Liver (tissue), 9 donors: ENCODE measurements around the gene ASAP2. TPM values are rescaled to one million over a fixed set of nuclear protein-coding genes. Genes with fewer than 3 reads are reported as not detected.

ENCODE experiments used
- DNase-seq: peaks from one replicate; pipeline ENCODE4 v3.0.0-alpha.2; 2017; ENCODE audit warnings: low spot score
- H3K27ac ChIP-seq, 2 donors: one replicate each; pipeline ENCODE4 v1.7.0; 2013; ENCODE audit warnings: inconsistent platforms in 2 of 2, low read length in 2 of 2, control low read depth in 1 of 2, low read depth in 1 of 2, mild to moderate bottlenecking in 1 of 2
- H3K27me3 ChIP-seq, 4 donors: one replicate each; pipeline versions ENCODE4 v1.6.1 to v1.7.0; 2013; ENCODE audit warnings: low read length in 3 of 4, inconsistent platforms in 1 of 4, mild to moderate bottlenecking in 1 of 4, moderate library complexity in 1 of 4; ENCODE audit not compliant: control insufficient read depth in 4 of 4, insufficient read depth in 4 of 4
- H3K36me3 ChIP-seq, 4 donors: one replicate each; pipeline versions ENCODE4 v1.6.1 to v1.7.0; 2013; ENCODE audit warnings: low read length in 3 of 4, mild to moderate bottlenecking in 3 of 4, low read depth in 1 of 4, moderate library complexity in 1 of 4; ENCODE audit not compliant: control insufficient read depth in 4 of 4, insufficient read depth in 3 of 4
- H3K4me1 ChIP-seq, 4 donors: one replicate each; pipeline versions ENCODE4 v1.6.1 to v1.7.0; 2013; ENCODE audit warnings: low read length in 3 of 4, mild to moderate bottlenecking in 3 of 4, moderate library complexity in 1 of 4; ENCODE audit not compliant: control insufficient read depth in 4 of 4, insufficient read depth in 4 of 4
- H3K4me3 ChIP-seq, 3 donors: one replicate each; pipeline versions ENCODE4 v1.6.1 to v1.7.0; 2013; ENCODE audit warnings: low read length in 3 of 3, control low read depth in 1 of 3, low read depth in 1 of 3, mild to moderate bottlenecking in 1 of 3
- H3K9ac ChIP-seq, 2 donors: one replicate each; pipeline ENCODE4 v1.7.0; 2013; ENCODE audit warnings: low read length in 2 of 2, mild to moderate bottlenecking in 2 of 2, moderate library complexity in 2 of 2, control low read depth in 1 of 2, low read depth in 1 of 2
- H3K9me3 ChIP-seq, 4 donors: one replicate each; pipeline versions ENCODE4 v1.6.1 to v1.7.0; 2013; ENCODE audit warnings: low read length in 3 of 4; ENCODE audit not compliant: control insufficient read depth in 4 of 4
- ATF3 ChIP-seq: IDR thresholded peaks from 2 replicates; pipeline ENCODE4 v1.6.1; 2016; ENCODE audit warnings: antibody characterized with exemption
- CTCF ChIP-seq: fragments of 150-350 bp; IDR thresholded peaks from 2 replicates; pipeline ENCODE4 v1.5.1; 2017; ENCODE audit warnings: improper control_type of control experiment, low read depth, low read length; ENCODE audit not compliant: missing input control
- EGR1 ChIP-seq, 2 donors: IDR thresholded peaks; 2 replicates each; pipeline ENCODE4 v1.6.1; 2016 to 2018; ENCODE audit warnings: antibody characterized with exemption in 2 of 2, low read depth in 2 of 2
- FOXA1 ChIP-seq: IDR thresholded peaks from 2 replicates; pipeline ENCODE4 v1.6.1; 2016; ENCODE audit warnings: antibody characterized with exemption
- FOXA2 ChIP-seq: IDR thresholded peaks from 2 replicates; pipeline ENCODE4 v1.6.1; 2016; ENCODE audit warnings: antibody characterized with exemption
- GABPA ChIP-seq, 2 donors: IDR thresholded peaks in 1 of 2; conservative IDR thresholded peaks in 1 of 2; 2 replicates each; pipeline ENCODE4 v1.6.1; 2016; ENCODE audit warnings: antibody characterized with exemption in 2 of 2, mild to moderate bottlenecking in 1 of 2, moderate library complexity in 1 of 2
- HNF4A ChIP-seq, 2 donors: conservative IDR thresholded peaks; 2 replicates each; pipeline ENCODE4 v1.6.1; 2016; ENCODE audit warnings: antibody characterized with exemption in 2 of 2, mild to moderate bottlenecking in 2 of 2
- HNF4G ChIP-seq: IDR thresholded peaks from 2 replicates; pipeline ENCODE4 v1.6.1; 2016; ENCODE audit warnings: antibody characterized with exemption
- JUND ChIP-seq, 2 donors: IDR thresholded peaks; 2 replicates each; pipeline ENCODE4 v1.6.1; 2016; ENCODE audit warnings: antibody characterized with exemption in 2 of 2
- MAX ChIP-seq: IDR thresholded peaks from 2 replicates; pipeline ENCODE4 v1.6.1; 2016; ENCODE audit warnings: antibody characterized with exemption
- NR2F2 ChIP-seq: IDR thresholded peaks from 2 replicates; pipeline ENCODE4 v1.6.1; 2016; ENCODE audit warnings: antibody characterized with exemption
- RAD21 ChIP-seq, 2 donors: IDR thresholded peaks; 2 replicates each; pipeline ENCODE4 v1.6.1; 2016; ENCODE audit warnings: antibody characterized with exemption in 2 of 2, mild to moderate bottlenecking in 2 of 2
- RXRA ChIP-seq, 2 donors: IDR thresholded peaks; 2 replicates each; pipeline ENCODE4 v1.6.1; 2017 to 2018; ENCODE audit warnings: antibody characterized with exemption in 2 of 2, mild to moderate bottlenecking in 1 of 2
- SP1 ChIP-seq: IDR thresholded peaks from 2 replicates; pipeline ENCODE4 v1.6.1; 2018; ENCODE audit warnings: antibody characterized with exemption, mild to moderate bottlenecking
- TAF1 ChIP-seq: conservative IDR thresholded peaks from 2 replicates; pipeline ENCODE4 v1.6.1; 2016; ENCODE audit warnings: antibody characterized with exemption, mild to moderate bottlenecking
- YY1 ChIP-seq: IDR thresholded peaks from 2 replicates; pipeline ENCODE4 v1.6.1; 2016; ENCODE audit warnings: antibody characterized with exemption, mild to moderate bottlenecking
- WGBS: extraction: QIAGEN DNeasy Blood & Tissue Kit; methylation state at CpG from one replicate; pipeline ENCODE4 v1.1.7; 2013; 5-methylcytosine and 5-hydroxymethylcytosine counted together
- polyA plus RNA-seq, 2 donors: library from polyadenylated mRNA; stranded (reverse) in 1 of 2; unstranded in 1 of 2; fragments of 200-250 nt in 1 of 2; fragments of >200 nt in 1 of 2; fragmentation: Nextera tagmentation in 1 of 2; extraction: Ambion mirVana in 1 of 2; gene quantifications; one replicate each; pipeline versions ENCODE4 v1.2.1 to v1.2.3, GENCODE V29; 2013 to 2015
- total RNA-seq, 2 donors: library from RNA; depleted of rRNA; stranded (reverse); fragments of >200 nt; gene quantifications; one replicate each; pipeline ENCODE4 v1.2.3, GENCODE V29; 2014
- TF ChIP-seq, protein P1 (sequence below): IDR thresholded peaks from 2 replicates; pipeline ENCODE4 v1.6.1; 2016; ENCODE audit warnings: antibody characterized with exemption, mild to moderate bottlenecking
- TF ChIP-seq, protein P2 (sequence below): IDR thresholded peaks from 2 replicates; pipeline ENCODE4 v1.6.1; 2016; ENCODE audit warnings: antibody characterized with exemption
- donor health status: healthy.
- donor health status: healthy.
- donor health status: healthy.
- donor health status: healthy.
- donor health status: healthy.

The ASAP2 gene
- total and polyA plus RNA-seq, 4 donors = 0.36 to 5.9 (median 2.6) TPM

- WGBS = 92% methylated on average over 3 of the region's 3 CpGs
- peaks cover 0 to 7% (median 5%) of the 10 kb centered on the region in 4 donors for H3K36me3 ChIP-seq
- DNase-seq = no peak
- H3K9me3 ChIP-seq = no peaks in the 10 kb centered on the region
- no peaks in the 10 kb centered on the region for H3K27me3 ChIP-seq
- H3K4me1 ChIP-seq = no peaks in the 10 kb centered on the region
- no peak overlapping the region for H3K9ac ChIP-seq
- H3K27ac ChIP-seq = no peak overlapping the region
- TF ChIP-seq ATF3 = no peak
- TF ChIP-seq MAX = no peak
- TF ChIP-seq GABPA (IDR thresholded peaks at IDR 0.05 in 1 of 2, conservative IDR thresholded peaks at IDR 0.05 in 1 of 2) = no peak
- no peak for TF ChIP-seq HNF4A (conservative IDR thresholded peaks at IDR 0.05)
- no peak for TF ChIP-seq SP1
- no peak for TF ChIP-seq FOXA1
- no peak for TF ChIP-seq TAF1
- TF ChIP-seq EGR1 (IDR thresholded peaks at IDR 0.05; ENCODE audit: low read depth in 2 of 2) = no peak
- TF ChIP-seq RAD21 (IDR thresholded peaks at IDR 0.05) = no peak
- no peak for TF ChIP-seq NR2F2
- TF ChIP-seq YY1 = no peak
- TF ChIP-seq, protein P1, sequence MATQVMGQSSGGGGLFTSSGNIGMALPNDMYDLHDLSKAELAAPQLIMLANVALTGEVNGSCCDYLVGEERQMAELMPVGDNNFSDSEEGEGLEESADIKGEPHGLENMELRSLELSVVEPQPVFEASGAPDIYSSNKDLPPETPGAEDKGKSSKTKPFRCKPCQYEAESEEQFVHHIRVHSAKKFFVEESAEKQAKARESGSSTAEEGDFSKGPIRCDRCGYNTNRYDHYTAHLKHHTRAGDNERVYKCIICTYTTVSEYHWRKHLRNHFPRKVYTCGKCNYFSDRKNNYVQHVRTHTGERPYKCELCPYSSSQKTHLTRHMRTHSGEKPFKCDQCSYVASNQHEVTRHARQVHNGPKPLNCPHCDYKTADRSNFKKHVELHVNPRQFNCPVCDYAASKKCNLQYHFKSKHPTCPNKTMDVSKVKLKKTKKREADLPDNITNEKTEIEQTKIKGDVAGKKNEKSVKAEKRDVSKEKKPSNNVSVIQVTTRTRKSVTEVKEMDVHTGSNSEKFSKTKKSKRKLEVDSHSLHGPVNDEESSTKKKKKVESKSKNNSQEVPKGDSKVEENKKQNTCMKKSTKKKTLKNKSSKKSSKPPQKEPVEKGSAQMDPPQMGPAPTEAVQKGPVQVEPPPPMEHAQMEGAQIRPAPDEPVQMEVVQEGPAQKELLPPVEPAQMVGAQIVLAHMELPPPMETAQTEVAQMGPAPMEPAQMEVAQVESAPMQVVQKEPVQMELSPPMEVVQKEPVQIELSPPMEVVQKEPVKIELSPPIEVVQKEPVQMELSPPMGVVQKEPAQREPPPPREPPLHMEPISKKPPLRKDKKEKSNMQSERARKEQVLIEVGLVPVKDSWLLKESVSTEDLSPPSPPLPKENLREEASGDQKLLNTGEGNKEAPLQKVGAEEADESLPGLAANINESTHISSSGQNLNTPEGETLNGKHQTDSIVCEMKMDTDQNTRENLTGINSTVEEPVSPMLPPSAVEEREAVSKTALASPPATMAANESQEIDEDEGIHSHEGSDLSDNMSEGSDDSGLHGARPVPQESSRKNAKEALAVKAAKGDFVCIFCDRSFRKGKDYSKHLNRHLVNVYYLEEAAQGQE = no peak
- no peak for TF ChIP-seq HNF4G
- TF ChIP-seq CTCF = no peak
- TF ChIP-seq FOXA2 = no peak
- no peak overlapping the region for H3K4me3 ChIP-seq
Observed at GRCh38 chr2:9355270-9355669, 148.7 kb downstream of the ASAP2 start.

DNA sequence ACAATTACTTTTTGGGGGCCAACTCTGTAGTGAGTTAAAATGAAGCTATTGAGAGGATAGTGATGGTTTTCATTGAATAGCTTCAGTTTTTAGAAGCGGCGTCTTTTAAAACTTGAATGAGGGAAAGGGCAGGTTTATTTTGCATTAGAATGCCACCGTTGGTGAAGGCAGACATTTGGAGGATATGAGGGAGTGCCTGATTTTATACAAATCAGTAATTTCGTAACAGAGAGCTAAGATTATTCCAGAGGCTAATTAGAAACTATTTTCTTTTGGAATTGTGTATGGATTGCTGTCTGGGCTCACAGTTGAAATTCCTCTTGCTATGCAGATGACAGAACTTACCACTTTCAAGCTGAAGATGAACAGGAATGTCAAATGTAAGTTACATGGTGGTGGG lies 149.1 kb downstream of the ASAP2 start:
- no peak for DNase-seq
- peaks cover 0 to 7% (median 5%) of the 10 kb centered on the region in 4 donors for H3K36me3 ChIP-seq
- H3K4me3 ChIP-seq = no peak overlapping the region
- H3K9ac ChIP-seq = no peak overlapping the region
- no peaks in the 10 kb centered on the region for H3K27me3 ChIP-seq
- no peaks in the 10 kb centered on the region for H3K9me3 ChIP-seq
- H3K4me1 ChIP-seq = no peaks in the 10 kb centered on the region
- no peak overlapping the region for H3K27ac ChIP-seq
- WGBS = 83% methylated on average over 4 of the region's 4 CpGs
- TF ChIP-seq SP1 = no peak
- no peak for TF ChIP-seq EGR1 (IDR thresholded peaks at IDR 0.05; ENCODE audit: low read depth in 2 of 2)
- no peak for TF ChIP-seq YY1
- TF ChIP-seq ATF3 = no peak
- no peak for TF ChIP-seq RXRA (IDR thresholded peaks at IDR 0.05)
- TF ChIP-seq GABPA (IDR thresholded peaks at IDR 0.05 in 1 of 2, conservative IDR thresholded peaks at IDR 0.05 in 1 of 2) = no peak
- TF ChIP-seq, protein P1 = no peak
- no peak for TF ChIP-seq RAD21 (IDR thresholded peaks at IDR 0.05)
- no peak for TF ChIP-seq FOXA2
- no peak for TF ChIP-seq HNF4G
- no peak for TF ChIP-seq TAF1
- TF ChIP-seq JUND (IDR thresholded peaks at IDR 0.05) = no peak
- TF ChIP-seq, protein P2, sequence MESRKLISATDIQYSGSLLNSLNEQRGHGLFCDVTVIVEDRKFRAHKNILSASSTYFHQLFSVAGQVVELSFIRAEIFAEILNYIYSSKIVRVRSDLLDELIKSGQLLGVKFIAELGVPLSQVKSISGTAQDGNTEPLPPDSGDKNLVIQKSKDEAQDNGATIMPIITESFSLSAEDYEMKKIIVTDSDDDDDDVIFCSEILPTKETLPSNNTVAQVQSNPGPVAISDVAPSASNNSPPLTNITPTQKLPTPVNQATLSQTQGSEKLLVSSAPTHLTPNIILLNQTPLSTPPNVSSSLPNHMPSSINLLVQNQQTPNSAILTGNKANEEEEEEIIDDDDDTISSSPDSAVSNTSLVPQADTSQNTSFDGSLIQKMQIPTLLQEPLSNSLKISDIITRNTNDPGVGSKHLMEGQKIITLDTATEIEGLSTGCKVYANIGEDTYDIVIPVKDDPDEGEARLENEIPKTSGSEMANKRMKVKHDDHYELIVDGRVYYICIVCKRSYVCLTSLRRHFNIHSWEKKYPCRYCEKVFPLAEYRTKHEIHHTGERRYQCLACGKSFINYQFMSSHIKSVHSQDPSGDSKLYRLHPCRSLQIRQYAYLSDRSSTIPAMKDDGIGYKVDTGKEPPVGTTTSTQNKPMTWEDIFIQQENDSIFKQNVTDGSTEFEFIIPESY = no peak
